ENCODE data around the gene IL1RAPL2.
"Not testable (repeated sequence)": the region's sequence is repeated elsewhere in the genome, so short reads cannot be mapped to it uniquely, and the experiment has no call there.

Gene IL1RAPL2

GRCh38 chrX:104863466-104863865 is 297.5 kb downstream of the IL1RAPL2 start:
- DNase-seq, result no peak

- no peak for DNase-seq
Observed at GRCh38 chrX:104864296-104864695, 298.3 kb downstream of the IL1RAPL2 start.

- no peak for DNase-seq
Observed at GRCh38 chrX:104877504-104877903, 311.5 kb downstream of the IL1RAPL2 start.

GRCh38 chrX:104902070-104902469 is 336.1 kb downstream of the IL1RAPL2 start:
- DNase-seq, result no peak

- not testable (repeated sequence) for DNase-seq
Observed at GRCh38 chrX:104909694-104910093, 343.7 kb downstream of the IL1RAPL2 start.

GRCh38 chrX:104913348-104913747 is 347.3 kb downstream of the IL1RAPL2 start:
- DNase-seq, result no peak

- DNase-seq, result not testable (repeated sequence)
Observed at GRCh38 chrX:104914686-104915085, 348.7 kb downstream of the IL1RAPL2 start.

GRCh38 chrX:104918122-104918521 is 352.1 kb downstream of the IL1RAPL2 start:
- no peak for DNase-seq

- no peak for DNase-seq
Observed at GRCh38 chrX:104921584-104922205, 355.7 kb downstream of the IL1RAPL2 start.

- DNase-seq, result peak; percentile 16
Observed at GRCh38 chrX:104922206-104922621, 356.2 kb downstream of the IL1RAPL2 start.

GRCh38 chrX:104929324-104929723 is 363.3 kb downstream of the IL1RAPL2 start:
- DNase-seq, result no peak

GRCh38 chrX:104935581-104935980 is 369.6 kb downstream of the IL1RAPL2 start:
- DNase-seq, result no peak

- no peak for DNase-seq
Observed at GRCh38 chrX:104953251-104953650, 387.3 kb downstream of the IL1RAPL2 start.

GRCh38 chrX:104961926-104962325 is 395.9 kb downstream of the IL1RAPL2 start:
- DNase-seq, result no peak

- DNase-seq, result no peak
Observed at GRCh38 chrX:104968241-104968640, 402.2 kb downstream of the IL1RAPL2 start.

GRCh38 chrX:104972737-104973136 is 406.7 kb downstream of the IL1RAPL2 start:
- DNase-seq, result no peak

GRCh38 chrX:104987063-104987462 is 421.1 kb downstream of the IL1RAPL2 start:
- DNase-seq, result no peak

GRCh38 chrX:104988038-104988437 is 422.0 kb downstream of the IL1RAPL2 start:
- no peak for DNase-seq

- DNase-seq, result no peak
Observed at GRCh38 chrX:104995546-104995945, 429.5 kb downstream of the IL1RAPL2 start.

GRCh38 chrX:105006103-105006502 is 440.1 kb downstream of the IL1RAPL2 start:
- DNase-seq, result no peak

- DNase-seq, result no peak
Observed at GRCh38 chrX:105006996-105007395, 441.0 kb downstream of the IL1RAPL2 start.

GRCh38 chrX:105013719-105014118 is 447.7 kb downstream of the IL1RAPL2 start:
- DNase-seq, result no peak

GRCh38 chrX:105017641-105018040 is 451.6 kb downstream of the IL1RAPL2 start:
- no peak for DNase-seq

- DNase-seq, result no peak
Observed at GRCh38 chrX:105018865-105019264, 452.9 kb downstream of the IL1RAPL2 start.

GRCh38 chrX:105028962-105029361 is 463.0 kb downstream of the IL1RAPL2 start:
- not testable (repeated sequence) for DNase-seq
